HepG2 (cell line): ENCODE data around the gene PRKCSH.

Experiments
- CEBPZ ChIP-seq: IDR thresholded peaks from 2 replicates; pipeline ENCODE4 v1.6.1; 2012; ENCODE audit warnings: low read length, improper control_type of control experiment
- HNF4A ChIP-seq: sonication (generic); formaldehyde crosslinking; IDR thresholded peaks from 2 replicates; pipeline ENCODE4 v1.4.0; 2020; ENCODE audit warnings: missing genetic modification reagents
- MXI1 ChIP-seq: IDR thresholded peaks from 3 replicates; pipeline ENCODE4 v1.6.1; 2012; ENCODE audit warnings: low read depth, low read length, inconsistent platforms, borderline replicate concordance
- RNF219 ChIP-seq: sonication (generic); formaldehyde crosslinking; IDR thresholded peaks from 2 replicates; pipeline ENCODE4 v1.5.0; 2020; ENCODE audit warnings: mild to moderate bottlenecking, missing genetic modification reagents
- SP1 ChIP-seq, 2 experiments: fragments of 450-650 bp in 1 of 2; sonication (generic) in 1 of 2; formaldehyde crosslinking in 1 of 2; IDR thresholded peaks; 2 replicates each; pipeline versions ENCODE4 v1.4.0 to v1.6.1; 2016 to 2020; ENCODE audit warnings: missing genetic modification reagents in 1 of 2
- SP2 ChIP-seq: sonication (generic); formaldehyde crosslinking; IDR thresholded peaks from 2 replicates; pipeline ENCODE4 v1.5.1; 2020; ENCODE audit warnings: mild to moderate bottlenecking, missing genetic modification reagents
- SUZ12 ChIP-seq: fragments of 150-350 bp; IDR thresholded peaks from 2 replicates; pipeline ENCODE4 v1.6.1; 2014; ENCODE audit warnings: low read depth, low read length
- TFDP2 ChIP-seq: sonication (generic); formaldehyde crosslinking; IDR thresholded peaks from 2 replicates; pipeline ENCODE4 v1.4.0; 2020; ENCODE audit warnings: missing genetic modification reagents
- USF2 ChIP-seq, 2 experiments: sonication (generic) in 1 of 2; formaldehyde crosslinking in 1 of 2; IDR thresholded peaks; 2 replicates each; pipeline versions ENCODE4 v1.5.1 to v1.6.1; 2011 to 2020; ENCODE audit warnings: borderline replicate concordance in 1 of 2, low read depth in 1 of 2, low read length in 1 of 2, mild to moderate bottlenecking in 1 of 2, missing genetic modification reagents in 1 of 2, moderate library complexity in 1 of 2
- ZBTB21 ChIP-seq: sonication (generic); formaldehyde crosslinking; IDR thresholded peaks from 2 replicates; pipeline ENCODE4 v1.4.0; 2020; ENCODE audit warnings: missing genetic modification reagents
- ZBTB8A ChIP-seq: sonication (generic); formaldehyde crosslinking; IDR thresholded peaks from 2 replicates; pipeline ENCODE4 v1.4.0; 2020; ENCODE audit warnings: mild to moderate bottlenecking, low read depth, missing genetic modification reagents, borderline replicate concordance
- ZFP36L2 ChIP-seq: sonication (generic); formaldehyde crosslinking; IDR thresholded peaks from 2 replicates; pipeline ENCODE4 v1.4.0; 2020; ENCODE audit warnings: missing genetic modification reagents
- ZNF740 ChIP-seq: sonication (generic); formaldehyde crosslinking; IDR thresholded peaks from 2 replicates; pipeline ENCODE4 v1.4.0; 2020; ENCODE audit warnings: missing genetic modification reagents
- TF ChIP-seq, protein P1 (sequence below): sonication (generic); formaldehyde crosslinking; IDR thresholded peaks from 2 replicates; pipeline ENCODE4 v1.4.0; 2020; ENCODE audit warnings: missing genetic modification reagents

- TF ChIP-seq ZFP36L2 (CRISPR knock-in tag) (no peak), ZNF740 (CRISPR knock-in tag) (no peak), SP1 (IDR thresholded peaks at IDR 0.05) (no peak), SP1 (CRISPR knock-in tag; IDR thresholded peaks at IDR 0.05) (no peak), HNF4A (CRISPR knock-in tag) (no peak), RNF219 (CRISPR knock-in tag) (no peak), SUZ12 (no peak), SP2 (no peak), USF2 (IDR thresholded peaks at IDR 0.05; ENCODE audit: low read depth, low read length) (no peak), USF2 (CRISPR knock-in tag; IDR thresholded peaks at IDR 0.05; ENCODE audit: borderline replicate concordance) (no peak), TFDP2 (CRISPR knock-in tag) (no peak), CEBPZ (no peak), ZBTB8A (no peak), MXI1 (no peak), ZBTB21 (CRISPR knock-in tag) (no peak)
- TF ChIP-seq, protein P1, sequence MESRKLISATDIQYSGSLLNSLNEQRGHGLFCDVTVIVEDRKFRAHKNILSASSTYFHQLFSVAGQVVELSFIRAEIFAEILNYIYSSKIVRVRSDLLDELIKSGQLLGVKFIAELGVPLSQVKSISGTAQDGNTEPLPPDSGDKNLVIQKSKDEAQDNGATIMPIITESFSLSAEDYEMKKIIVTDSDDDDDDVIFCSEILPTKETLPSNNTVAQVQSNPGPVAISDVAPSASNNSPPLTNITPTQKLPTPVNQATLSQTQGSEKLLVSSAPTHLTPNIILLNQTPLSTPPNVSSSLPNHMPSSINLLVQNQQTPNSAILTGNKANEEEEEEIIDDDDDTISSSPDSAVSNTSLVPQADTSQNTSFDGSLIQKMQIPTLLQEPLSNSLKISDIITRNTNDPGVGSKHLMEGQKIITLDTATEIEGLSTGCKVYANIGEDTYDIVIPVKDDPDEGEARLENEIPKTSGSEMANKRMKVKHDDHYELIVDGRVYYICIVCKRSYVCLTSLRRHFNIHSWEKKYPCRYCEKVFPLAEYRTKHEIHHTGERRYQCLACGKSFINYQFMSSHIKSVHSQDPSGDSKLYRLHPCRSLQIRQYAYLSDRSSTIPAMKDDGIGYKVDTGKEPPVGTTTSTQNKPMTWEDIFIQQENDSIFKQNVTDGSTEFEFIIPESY (CRISPR knock-in tag) = no peak
These were observed 29.4 kb upstream of the PRKCSH start for GRCh38 chr19:11405846-11406643.
